DMS53 (cell line): Measurements from ENCODE around the gene WNT3.

ENCODE experiments used
- DNase-seq: peaks from one replicate; lab custom pipeline; 2025; lab: John Stamatoyannopoulos, UW

The WNT3 gene

GRCh38 chr17:46732160-46732559 lies 86.3 kb downstream of the WNT3 start:
- DNase-seq, result no peak

- DNase-seq, result peak; percentile 36
Measured at GRCh38 chr17:46730679-46731078, 87.8 kb downstream of the WNT3 start.

GRCh38 chr17:46730026-46730425 lies 88.5 kb downstream of the WNT3 start:
- DNase-seq, result no peak

- no peak for DNase-seq
Measured at GRCh38 chr17:46727572-46728348, 90.7 kb downstream of the WNT3 start.

- peak; percentile 14 for DNase-seq
Measured at GRCh38 chr17:46726206-46726605, 92.3 kb downstream of the WNT3 start.

DNA sequence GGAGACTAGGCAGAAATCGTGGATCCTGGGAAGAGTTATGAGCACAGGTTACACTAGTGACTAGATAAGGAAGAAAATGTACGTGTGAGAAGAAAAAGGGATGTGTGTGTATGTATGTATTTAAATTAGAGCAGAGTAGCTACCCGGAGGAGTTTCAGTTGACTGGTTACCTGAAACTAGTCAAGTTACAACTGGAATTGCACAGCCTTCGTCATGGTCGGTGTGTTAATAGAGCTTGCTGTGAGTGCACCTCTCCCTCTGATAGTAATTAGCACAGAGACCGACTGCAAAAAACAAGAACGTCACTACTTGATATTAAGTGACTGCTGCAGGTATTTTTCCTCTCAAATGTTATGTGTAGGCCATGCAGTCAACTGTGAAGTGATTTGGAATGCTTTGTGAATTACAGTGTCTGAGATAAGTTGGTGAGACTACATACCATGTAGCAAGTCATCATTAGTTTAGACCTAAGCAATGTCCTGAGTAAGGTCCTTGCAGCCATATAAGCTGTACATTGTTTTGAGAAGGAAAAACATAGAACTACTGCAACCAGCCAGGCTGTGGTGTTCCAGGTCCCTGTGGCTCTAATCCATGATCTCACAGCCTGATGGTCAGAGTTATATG lies 95.7 kb downstream of the WNT3 start:
- DNase-seq, result no peak

GRCh38 chr17:46720408-46720807 lies 98.1 kb downstream of the WNT3 start:
- no peak for DNase-seq

DNA sequence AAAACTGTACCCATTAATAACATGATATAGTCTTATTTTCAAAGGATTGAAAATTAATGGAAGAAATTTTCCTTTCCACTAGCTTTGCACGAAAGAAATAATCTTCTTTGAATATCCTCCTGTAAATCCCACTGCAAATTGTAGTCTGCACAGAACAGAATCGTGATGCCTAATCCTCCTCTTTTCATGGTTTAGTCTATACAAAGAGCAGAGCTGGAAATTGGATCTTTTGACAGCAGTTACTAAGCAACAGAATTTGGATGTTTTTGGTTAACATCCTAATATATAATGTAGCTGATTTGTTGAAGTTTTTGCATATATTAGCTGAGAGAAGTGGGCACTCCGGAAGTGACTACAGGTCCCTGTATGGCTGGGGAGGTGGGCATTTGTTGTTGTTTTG lies 98.6 kb downstream of the WNT3 start:
- DNase-seq, result no peak

- no peak for DNase-seq
Measured at GRCh38 chr17:46717999-46718398, 100.5 kb downstream of the WNT3 start.
